GM12872 (cell line): Measurements from ENCODE around the gene TMEM233.

Experiments used
- CTCF ChIP-seq: IDR thresholded peaks from 3 replicates; pipeline ENCODE4 v1.5.1; 2011; ENCODE audit warnings: low read depth, mild to moderate bottlenecking, low read length, moderate library complexity; ENCODE audit not compliant: insufficient read depth

TMEM233 gene

GRCh38 chr12:119627019-119627643 lies 33.6 kb downstream of the TMEM233 start:
- TF ChIP-seq CTCF, result no peak

GRCh38 chr12:119627686-119628085 lies 34.1 kb downstream of the TMEM233 start:
- no peak for TF ChIP-seq CTCF

- TF ChIP-seq CTCF, result no peak
Observed at GRCh38 chr12:119630223-119630780, 36.7 kb downstream of the TMEM233 start.

DNA sequence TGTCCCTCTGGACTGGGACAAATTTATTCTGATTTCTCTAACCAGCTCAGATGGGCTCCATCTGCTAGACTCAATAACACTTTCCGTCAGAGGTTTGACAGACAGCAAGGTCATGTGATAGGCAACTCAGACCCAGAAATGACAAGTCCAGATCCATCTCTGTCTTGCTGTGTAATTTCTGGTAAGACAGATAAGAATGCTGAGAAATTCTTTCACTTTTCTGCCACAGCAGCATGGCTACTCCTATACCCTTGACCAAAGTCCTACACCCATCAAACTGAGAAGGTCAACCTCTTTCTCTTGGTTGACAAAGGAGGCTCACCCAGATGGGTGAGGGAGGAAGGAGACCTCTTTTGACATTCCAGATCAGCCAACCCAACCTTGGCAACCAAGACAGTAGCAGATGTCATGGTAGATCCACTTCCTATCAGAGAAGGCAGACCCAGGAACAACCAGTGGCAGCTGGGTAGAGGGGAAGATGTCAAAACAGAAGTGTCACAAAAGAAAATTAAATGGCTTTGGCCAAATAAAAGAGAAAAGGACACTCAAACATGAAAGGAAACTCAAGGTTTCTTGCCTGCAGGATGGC lies 37.5 kb downstream of the TMEM233 start:
- no peak for TF ChIP-seq CTCF

DNA sequence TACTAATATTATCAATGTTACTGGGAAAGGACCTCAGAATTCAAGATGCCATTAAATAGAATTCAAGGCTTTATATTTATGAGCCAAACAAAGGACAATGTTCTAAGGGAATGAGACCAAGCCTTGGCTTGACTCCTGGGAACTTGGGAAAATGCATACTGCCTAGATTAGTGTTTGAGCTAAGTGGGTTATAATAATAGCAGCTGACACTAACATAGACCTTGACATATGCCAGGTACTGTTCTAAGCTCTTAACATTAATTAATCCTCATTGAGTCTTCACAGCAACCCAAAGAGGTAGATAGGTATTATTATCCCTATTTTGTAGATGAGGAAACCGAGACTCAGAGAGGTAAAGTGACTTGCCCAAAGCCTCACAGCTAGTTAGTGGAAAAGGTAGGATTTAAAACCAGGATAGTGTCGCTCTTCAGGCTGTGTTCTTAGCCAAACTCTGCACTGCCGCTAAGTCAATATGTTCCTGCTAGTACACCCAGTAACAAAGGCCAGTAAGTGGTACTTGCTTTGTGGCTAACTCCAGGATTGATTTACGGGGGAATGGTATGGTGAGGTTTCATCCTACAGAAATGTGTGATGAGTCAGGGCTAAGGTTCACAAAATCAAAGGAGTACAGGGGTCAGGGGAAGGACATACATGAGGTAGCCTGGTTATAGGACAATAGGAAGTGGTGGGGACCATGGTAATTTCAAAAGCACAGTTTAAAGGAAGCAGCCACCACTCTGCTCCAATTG lies 38.5 kb downstream of the TMEM233 start:
- no peak for TF ChIP-seq CTCF

DNA sequence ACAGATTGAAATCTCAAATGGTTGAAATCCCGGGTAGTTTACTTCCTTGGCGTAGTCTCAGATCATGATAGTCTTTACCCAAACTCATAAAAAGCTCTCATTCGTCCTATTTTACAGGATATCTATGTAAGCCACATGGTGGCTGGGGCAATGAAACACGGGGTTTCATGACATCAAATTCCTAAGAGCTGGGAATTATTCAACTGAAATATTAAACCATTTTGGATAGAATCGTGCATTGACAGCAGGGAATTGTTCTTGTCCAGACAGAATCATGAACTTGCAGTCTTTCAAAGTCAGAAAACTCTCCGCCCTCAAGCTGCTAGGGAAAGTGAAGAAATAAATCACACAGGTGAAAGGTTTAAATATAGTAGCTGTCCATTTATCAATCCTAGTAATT lies 41.2 kb downstream of the TMEM233 start:
- no peak for TF ChIP-seq CTCF

DNA sequence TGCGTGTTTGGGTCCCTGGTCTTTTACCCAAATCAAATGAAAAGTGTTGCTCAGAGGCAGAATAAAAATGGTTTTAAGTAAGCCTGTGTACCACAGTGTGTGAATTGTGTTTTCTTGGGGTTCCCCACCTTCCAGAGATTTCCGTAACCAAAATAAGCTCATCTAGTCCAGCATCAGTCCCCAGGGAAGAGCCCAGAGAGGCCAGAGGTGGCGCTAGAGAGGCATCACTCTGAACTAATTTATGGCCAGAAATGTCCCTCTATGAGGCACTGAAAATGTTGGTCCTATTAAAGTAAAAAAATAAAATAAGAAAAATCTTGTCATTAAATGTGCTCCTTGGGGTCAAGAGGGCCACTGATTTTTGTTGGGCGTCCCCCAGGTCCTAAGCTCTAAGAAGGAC lies 49.4 kb downstream of the TMEM233 start:
- peak; percentile 43; the same call in 2 of the 3 replicates for TF ChIP-seq CTCF
